Lower leg skin (tissue), 4 donors: ENCODE measurements around the gene DAB2IP. TPM values are rescaled to one million over a fixed set of nuclear protein-coding genes. Genes with fewer than 3 reads are reported as not detected.
"Not testable (repeated sequence)": the region's sequence is repeated elsewhere in the genome, so short reads cannot be mapped to it uniquely, and the experiment has no call there.

Experiments used
- DNase-seq, 2 donors: peaks; one replicate each; pipeline ENCODE4 v3.0.0-alpha.2; 2019; ENCODE audit warnings: low spot score in 2 of 2
- H3K4me3 ChIP-seq: fragments of 200-600 bp; sonication (generic); 2 replicates; pipeline ENCODE4 v1.5.1; 2017; ENCODE audit warnings: mild to moderate bottlenecking, low read depth; ENCODE audit not compliant: poor library complexity, severe bottlenecking
- POLR2A ChIP-seq, 2 donors: fragments of 450-650 bp; IDR thresholded peaks; one replicate each; pipeline ENCODE4 v1.6.1; 2016 to 2017; ENCODE audit warnings: antibody characterized with exemption in 2 of 2, mild to moderate bottlenecking in 1 of 2, moderate library complexity in 1 of 2
- WGBS, 2 donors: methylation state at CpG; one replicate each; pipeline ENCODE4 v1.1.5; 2018; 5-methylcytosine and 5-hydroxymethylcytosine counted together
- intact Hi-C: fragments of 100-400 bp; cut with DNase I; formaldehyde crosslinking; loops from one replicate; pipeline ENCODE4 v1.15.0; 2023; ENCODE audit warnings: low total_unique reads
- total RNA-seq, 4 donors: library from RNA; depleted of rRNA; stranded (reverse); fragments of >200 nt; gene quantifications; one replicate each; pipeline ENCODE4 v1.1.0, GENCODE V29; 2016
- TF ChIP-seq, protein P1 (sequence below), 3 donors: fragments of 450-650 bp; IDR thresholded peaks; one replicate each; pipeline ENCODE4 v1.5.1; 2016; ENCODE audit warnings: antibody characterized with exemption in 3 of 3, mild to moderate bottlenecking in 3 of 3, moderate library complexity in 2 of 3

The DAB2IP gene
- total RNA-seq, 4 donors from 2014 or later, result 42.5 to 68.0 (median 57.0) TPM

DNA sequence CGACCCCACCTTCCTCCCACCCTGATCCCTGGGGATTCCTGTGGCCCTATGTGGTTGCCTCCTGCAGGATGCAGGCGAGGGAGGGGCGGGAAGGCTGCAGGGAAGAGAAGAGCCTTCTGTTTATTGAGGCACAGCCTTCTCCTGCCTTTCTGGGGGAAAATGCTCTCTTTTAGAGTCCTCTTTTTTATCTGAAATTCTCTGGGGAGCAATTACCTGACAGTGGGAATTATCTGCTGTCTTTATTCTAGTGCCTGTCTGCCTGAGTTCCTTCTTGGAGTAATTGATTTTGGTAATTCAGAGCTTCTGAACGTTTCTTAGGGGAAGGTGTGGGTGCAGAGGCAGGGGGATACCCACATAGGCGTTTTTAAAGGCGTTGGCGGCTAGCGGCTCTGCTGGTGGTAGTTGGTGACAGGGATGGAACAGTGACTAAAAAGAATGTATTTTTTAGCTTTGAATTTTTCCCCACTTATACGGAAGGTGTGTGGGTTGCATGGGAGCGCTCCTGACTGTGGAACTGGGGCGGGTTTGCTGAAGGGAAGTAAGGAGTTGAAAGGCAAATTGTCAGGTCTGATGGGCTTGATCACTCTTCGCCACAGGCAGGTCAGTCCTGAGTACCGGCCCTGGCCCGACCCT lies 35.2 kb upstream of the DAB2IP start:
- H3K4me3 ChIP-seq, result no peak overlapping the region
- 86 to 90% methylated on average over 14 of the region's 14 CpGs for WGBS, 2 donors
- no peak for DNase-seq
- no peak for TF ChIP-seq POLR2A (IDR thresholded peaks at IDR 0.05)
- TF ChIP-seq, protein P1, sequence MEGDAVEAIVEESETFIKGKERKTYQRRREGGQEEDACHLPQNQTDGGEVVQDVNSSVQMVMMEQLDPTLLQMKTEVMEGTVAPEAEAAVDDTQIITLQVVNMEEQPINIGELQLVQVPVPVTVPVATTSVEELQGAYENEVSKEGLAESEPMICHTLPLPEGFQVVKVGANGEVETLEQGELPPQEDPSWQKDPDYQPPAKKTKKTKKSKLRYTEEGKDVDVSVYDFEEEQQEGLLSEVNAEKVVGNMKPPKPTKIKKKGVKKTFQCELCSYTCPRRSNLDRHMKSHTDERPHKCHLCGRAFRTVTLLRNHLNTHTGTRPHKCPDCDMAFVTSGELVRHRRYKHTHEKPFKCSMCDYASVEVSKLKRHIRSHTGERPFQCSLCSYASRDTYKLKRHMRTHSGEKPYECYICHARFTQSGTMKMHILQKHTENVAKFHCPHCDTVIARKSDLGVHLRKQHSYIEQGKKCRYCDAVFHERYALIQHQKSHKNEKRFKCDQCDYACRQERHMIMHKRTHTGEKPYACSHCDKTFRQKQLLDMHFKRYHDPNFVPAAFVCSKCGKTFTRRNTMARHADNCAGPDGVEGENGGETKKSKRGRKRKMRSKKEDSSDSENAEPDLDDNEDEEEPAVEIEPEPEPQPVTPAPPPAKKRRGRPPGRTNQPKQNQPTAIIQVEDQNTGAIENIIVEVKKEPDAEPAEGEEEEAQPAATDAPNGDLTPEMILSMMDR (IDR thresholded peaks at IDR 0.05), result no peak
- intact Hi-C loops, result no loop called here

- DNase-seq, result no peak
- 73 to 75% methylated on average over 9 of the region's 9 CpGs for WGBS, 2 donors
- TF ChIP-seq, protein P1 (IDR thresholded peaks at IDR 0.05), result no peak
- TF ChIP-seq POLR2A (IDR thresholded peaks at IDR 0.05), result no peak
- no peak overlapping the region for H3K4me3 ChIP-seq
- intact Hi-C loops, result no loop called here
Observed at GRCh38 chr9:121618504-121618903, 32.9 kb upstream of the DAB2IP start.

DNA sequence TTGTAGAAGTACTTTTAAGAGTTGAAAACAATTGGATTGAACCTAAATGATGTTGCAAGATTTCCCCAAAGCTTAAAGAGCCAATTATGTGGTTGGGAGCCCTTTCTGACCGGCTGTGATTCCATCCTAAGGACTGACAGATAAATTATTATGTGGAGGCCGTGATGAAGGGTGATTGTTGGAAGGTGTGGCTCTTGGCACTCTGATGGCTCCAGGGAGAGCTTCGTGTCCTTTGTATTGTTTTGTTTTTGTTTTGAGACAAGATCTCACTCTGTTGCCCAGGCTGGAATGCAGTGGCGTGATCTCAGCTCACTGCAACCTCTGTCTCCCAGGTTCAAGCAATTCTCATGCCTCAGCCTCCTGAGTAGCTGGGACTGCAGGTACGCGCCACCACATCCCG lies 32.5 kb upstream of the DAB2IP start:
- intact Hi-C loops, result not testable (repeated sequence)
- 71 to 79% methylated on average over 7 of the region's 7 CpGs for WGBS, 2 donors

DNA sequence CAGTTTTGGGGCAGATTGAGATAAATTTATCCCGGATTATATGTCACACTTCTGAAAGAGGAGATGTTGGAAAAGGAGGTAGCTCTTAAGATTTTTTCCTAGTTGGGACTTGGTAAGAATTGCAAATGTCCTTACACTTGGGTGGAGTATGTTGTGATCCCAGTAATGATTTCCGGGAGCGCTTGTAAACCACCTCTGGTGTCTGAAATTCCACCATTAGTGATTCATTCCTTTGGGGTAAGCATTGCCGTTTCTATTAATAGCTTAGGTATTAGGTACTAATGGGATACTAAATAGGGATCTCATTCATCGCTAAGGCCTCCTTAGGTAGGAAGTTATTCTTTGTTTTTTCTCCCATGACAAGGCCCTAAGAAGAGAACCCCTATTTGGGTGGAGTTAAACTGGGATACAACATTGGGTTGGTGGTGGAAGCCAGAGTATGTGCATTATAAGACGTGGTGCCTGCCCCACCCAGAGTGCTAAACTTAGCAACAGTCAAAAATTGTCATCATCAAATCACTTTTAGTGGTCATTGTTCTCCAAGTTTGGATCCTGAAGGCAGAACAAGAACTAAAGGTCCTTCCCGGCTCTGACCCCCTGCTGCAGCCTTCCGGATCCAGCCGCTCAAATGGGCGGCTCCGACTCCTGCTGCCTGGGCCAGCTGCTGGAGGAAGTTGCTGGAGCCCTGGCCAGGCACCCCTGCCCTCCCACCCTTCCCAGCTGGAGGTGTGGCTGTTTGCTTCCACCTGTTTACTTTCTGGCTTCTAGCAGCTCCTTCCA lies 31.7 kb upstream of the DAB2IP start:
- TF ChIP-seq POLR2A (IDR thresholded peaks at IDR 0.05), result no peak
- H3K4me3 ChIP-seq, result no peak overlapping the region
- WGBS, 2 donors, result 79 to 83% methylated on average over 11 of the region's 11 CpGs
- intact Hi-C loops, result no loop called here
- DNase-seq, result no peak

More for the DNA sequence above, 32.5 kb upstream of the DAB2IP start:
- not testable (repeated sequence) for H3K4me3 ChIP-seq
- peak in 1 of 2 donors; percentile 63 for DNase-seq

DNA sequence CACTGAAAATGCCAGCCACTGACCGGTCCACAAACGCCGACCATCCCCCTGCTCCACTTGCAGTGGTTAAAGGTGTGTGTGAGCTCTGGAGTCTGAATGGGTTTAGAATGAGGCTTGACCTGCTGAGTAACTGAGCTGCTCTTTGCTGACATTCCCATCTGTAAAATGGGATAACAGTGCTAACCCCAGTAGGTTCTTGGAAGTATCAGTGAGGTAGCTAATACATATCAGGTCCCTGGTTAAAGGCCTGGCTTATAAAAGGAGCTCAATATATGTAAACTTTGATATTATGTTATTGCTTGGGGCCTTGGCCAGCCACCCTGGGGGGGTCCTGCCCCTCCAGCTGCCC lies 31.1 kb upstream of the DAB2IP start:
- H3K4me3 ChIP-seq, result no peak overlapping the region
- intact Hi-C loops, result no loop called here
- WGBS, 2 donors, result 93 to 96% methylated on average over 3 of the region's 3 CpGs
- no peak for TF ChIP-seq POLR2A (IDR thresholded peaks at IDR 0.05)
- TF ChIP-seq, protein P1 (IDR thresholded peaks at IDR 0.05), result no peak
- no peak for DNase-seq

GRCh38 chr9:121620777-121621449 lies 30.5 kb upstream of the DAB2IP start:
- intact Hi-C loops, result no loop called here
- no peak for DNase-seq
- H3K4me3 ChIP-seq, result no peak overlapping the region
- no peak for TF ChIP-seq POLR2A (IDR thresholded peaks at IDR 0.05)
- TF ChIP-seq, protein P1 (IDR thresholded peaks at IDR 0.05), result no peak
- 60 to 66% methylated on average over 3 of the region's 3 CpGs for WGBS, 2 donors
